HepG2 (cell line): ENCODE data around the gene KBTBD13. TPM values are rescaled to one million over a fixed set of nuclear protein-coding genes. Genes with fewer than 3 reads are reported as not detected.

Experiments used
- ATRX ChIP-seq: sonication (generic); formaldehyde crosslinking; IDR thresholded peaks from 2 replicates; pipeline ENCODE4 v1.4.0; 2020; ENCODE audit warnings: missing genetic modification reagents, borderline replicate concordance
- BCL3 ChIP-seq: sonication (generic); formaldehyde crosslinking; IDR thresholded peaks from 2 replicates; pipeline ENCODE4 v1.5.1; 2020; ENCODE audit warnings: mild to moderate bottlenecking, missing genetic modification reagents, moderate library complexity
- IKZF1 ChIP-seq: fragments of 450-650 bp; IDR thresholded peaks from 2 replicates; pipeline ENCODE4 v1.7.1; 2016
- KDM3A ChIP-seq: IDR thresholded peaks from 2 replicates; pipeline ENCODE4 v1.6.1; 2018; ENCODE audit warnings: low read depth, missing compliant biosample characterization
- MATR3 ChIP-seq: sonication (generic); formaldehyde crosslinking; IDR thresholded peaks from 2 replicates; pipeline ENCODE4 v1.4.0; 2020; ENCODE audit warnings: missing genetic modification reagents
- MEIS1 ChIP-seq: sonication (generic); formaldehyde crosslinking; IDR thresholded peaks from 2 replicates; pipeline ENCODE4 v1.9.0; 2021; ENCODE audit warnings: mild to moderate bottlenecking, missing genetic modification reagents, moderate library complexity, borderline replicate concordance
- MTF2 ChIP-seq: sonication (generic); formaldehyde crosslinking; IDR thresholded peaks from 2 replicates; pipeline ENCODE4 v1.5.0; 2020; ENCODE audit warnings: missing genetic modification reagents, borderline replicate concordance
- MYC ChIP-seq: sonication (generic); formaldehyde crosslinking; IDR thresholded peaks from 2 replicates; pipeline ENCODE4 v1.9.0; 2021; ENCODE audit warnings: missing genetic modification reagents, borderline replicate concordance
- NR2C2 ChIP-seq: sonication (generic); formaldehyde crosslinking; IDR thresholded peaks from 2 replicates; pipeline ENCODE4 v1.4.0; 2020; ENCODE audit warnings: missing genetic modification reagents, mild to moderate bottlenecking, moderate library complexity, borderline replicate concordance
- PCBP1 ChIP-seq: fragments of 200-400 bp; formaldehyde crosslinking; IDR thresholded peaks from 2 replicates; pipeline ENCODE4 v1.6.1; 2017; ENCODE audit warnings: mild to moderate bottlenecking, low read depth, low read length, borderline replicate concordance
- PCBP2 ChIP-seq: fragments of 200-400 bp; formaldehyde crosslinking; optimal IDR thresholded peaks from 2 replicates; pipeline ENCODE3; 2018; ENCODE audit warnings: low read length, low read depth; ENCODE audit not compliant: poor library complexity, severe bottlenecking
- SRSF9 ChIP-seq: fragments of 200-400 bp; formaldehyde crosslinking; IDR thresholded peaks from 2 replicates; pipeline ENCODE4 v1.6.1; 2018; ENCODE audit warnings: borderline replicate concordance, mild to moderate bottlenecking, low read depth, low read length; ENCODE audit not compliant: insufficient read depth, poor library complexity, severe bottlenecking
- ZBTB7B ChIP-seq: sonication (generic); formaldehyde crosslinking; IDR thresholded peaks from 2 replicates; pipeline ENCODE4 v1.4.0; 2020; ENCODE audit warnings: missing genetic modification reagents
- ZFP82 ChIP-seq: sonication (generic); formaldehyde crosslinking; IDR thresholded peaks from 2 replicates; pipeline ENCODE4 v1.5.1; 2020; ENCODE audit warnings: mild to moderate bottlenecking, missing genetic modification reagents, borderline replicate concordance
- ZMAT3 ChIP-seq: sonication (generic); formaldehyde crosslinking; conservative IDR thresholded peaks from 2 replicates; pipeline ENCODE4 v1.7.0; 2021; ENCODE audit warnings: missing genetic modification reagents
- ZNF224 ChIP-seq: sonication (generic); formaldehyde crosslinking; IDR thresholded peaks from 2 replicates; pipeline ENCODE4 v1.5.0; 2020; ENCODE audit warnings: mild to moderate bottlenecking, missing genetic modification reagents
- ZNF432 ChIP-seq: sonication (generic); formaldehyde crosslinking; IDR thresholded peaks from 2 replicates; pipeline ENCODE4 v1.5.0; 2020; ENCODE audit warnings: missing genetic modification reagents, mild to moderate bottlenecking, borderline replicate concordance
- ZNF460 ChIP-seq: sonication (generic); formaldehyde crosslinking; IDR thresholded peaks from 2 replicates; pipeline ENCODE4 v1.5.1; 2020; ENCODE audit warnings: missing genetic modification reagents, mild to moderate bottlenecking, borderline replicate concordance
- ZNF547 ChIP-seq: sonication (generic); formaldehyde crosslinking; IDR thresholded peaks from 2 replicates; pipeline ENCODE4 v1.5.1; 2020; ENCODE audit warnings: mild to moderate bottlenecking, missing genetic modification reagents
- ZNF605 ChIP-seq: sonication (generic); formaldehyde crosslinking; IDR thresholded peaks from 2 replicates; pipeline ENCODE4 v1.8.0; 2022; ENCODE audit warnings: mild to moderate bottlenecking, missing genetic modification reagents
- ZNF660 ChIP-seq: sonication (generic); formaldehyde crosslinking; IDR thresholded peaks from 2 replicates; pipeline ENCODE4 v1.5.1; 2020; ENCODE audit warnings: mild to moderate bottlenecking, low read depth, missing genetic modification reagents, borderline replicate concordance
- ZNF687 ChIP-seq: sonication (generic); formaldehyde crosslinking; IDR thresholded peaks from 2 replicates; pipeline ENCODE4 v1.5.1; 2020; ENCODE audit warnings: mild to moderate bottlenecking, missing genetic modification reagents, moderate library complexity
- polyA plus RNA-seq, 8 experiments: library from polyadenylated mRNA; depleted of rRNA in 3 of 8; stranded (reverse) in 7 of 8; unstranded in 1 of 8; fragments of >200 nt; fragmentation: Illumina TruSeq in 4 of 8; extraction: Trizol in 4 of 8; gene quantifications; 2 replicates each; pipeline versions ENCODE4 v1.2.1 to v1.2.3, GENCODE V29; 2011 to 2016; ENCODE audit warnings: low read depth in 4 of 8, missing spikeins in 1 of 8, mixed read lengths in 1 of 8; ENCODE audit not compliant: insufficient read depth in 1 of 8
- total RNA-seq, 5 experiments: library from RNA; depleted of rRNA; stranded (reverse); fragments of >200 nt; fragmentation: Illumina TruSeq; extraction: Trizol; gene quantifications; 2 replicates each; pipeline ENCODE4 v1.2.3, GENCODE V29; 2016; ENCODE audit warnings: low read depth in 1 of 5
- TF ChIP-seq, protein P1 (sequence below): sonication (generic); formaldehyde crosslinking; IDR thresholded peaks from 2 replicates; pipeline ENCODE4 v1.5.0; 2020; ENCODE audit warnings: missing genetic modification reagents

Gene KBTBD13
- total and polyA plus RNA-seq, 2 of the 13 experiments (the other 11 are each of a cell fraction or from before 2014, with no cell fraction given), result not detected

DNA sequence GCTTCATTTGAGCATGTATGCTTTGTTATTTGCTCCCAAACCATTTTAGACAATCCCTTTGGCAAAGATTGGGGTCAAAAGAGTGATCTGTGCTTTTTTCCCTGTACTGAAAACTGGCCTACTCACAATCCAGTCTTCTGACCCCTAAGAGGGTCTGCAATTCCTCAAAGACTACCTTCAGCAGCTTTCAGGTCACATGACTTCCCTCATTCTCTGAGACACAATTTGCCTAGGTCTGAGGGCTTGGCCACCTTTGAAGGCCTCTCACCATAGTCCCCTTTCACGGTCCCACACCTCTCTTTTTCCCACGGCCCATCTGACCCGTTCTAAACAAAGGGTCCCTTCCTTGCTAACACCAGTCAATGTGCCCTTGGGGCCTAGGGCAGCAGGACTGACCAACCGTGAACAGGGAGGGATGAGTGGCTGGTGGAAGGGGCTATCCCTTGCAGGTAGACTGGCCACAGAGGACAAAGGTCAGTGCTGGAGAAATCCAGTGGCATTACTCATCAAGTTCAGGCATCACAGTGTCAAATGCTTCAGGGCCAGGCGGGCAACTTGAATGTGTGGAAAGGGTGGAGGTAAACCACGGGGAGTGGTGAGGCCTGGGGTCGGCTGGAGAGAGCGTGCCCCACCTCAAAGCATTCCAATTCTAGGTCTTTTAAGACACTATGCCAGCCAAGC, 19.5 kb upstream of the KBTBD13 start (continued):
- TF ChIP-seq ZNF605 (0 out of 2 replicates have a peak, but pooled peaks have one; percentile 58), ZNF547 (no peak), ZMAT3 (CRISPR knock-in tag) (no peak), KDM3A (CRISPR knock-in tag) (no peak; the same call in 1 of the 2 replicates), NR2C2 (CRISPR knock-in tag) (peak; percentile 85), SRSF9 (no peak), ATRX (CRISPR knock-in tag) (no peak), ZNF224 (CRISPR knock-in tag) (no peak), ZNF660 (CRISPR knock-in tag) (no peak), ZNF460 (no peak), BCL3 (0 out of 2 replicates have a peak, but pooled peaks have one; percentile 18), MTF2 (CRISPR knock-in tag) (no peak), IKZF1 (no peak), ZBTB7B (peak; percentile 83), PCBP1 (no peak), MYC (CRISPR knock-in tag) (peak; percentile 49; the same call in 1 of the 2 replicates), ZFP82 (CRISPR knock-in tag) (no peak), MEIS1 (CRISPR knock-in tag) (peak; percentile 66; the same call in 1 of the 2 replicates), PCBP2 (no peak), ZNF687 (CRISPR knock-in tag) (peak; percentile 79), MATR3 (CRISPR knock-in tag) (no peak), ZNF432 (CRISPR knock-in tag) (no peak)
- TF ChIP-seq, protein P1, sequence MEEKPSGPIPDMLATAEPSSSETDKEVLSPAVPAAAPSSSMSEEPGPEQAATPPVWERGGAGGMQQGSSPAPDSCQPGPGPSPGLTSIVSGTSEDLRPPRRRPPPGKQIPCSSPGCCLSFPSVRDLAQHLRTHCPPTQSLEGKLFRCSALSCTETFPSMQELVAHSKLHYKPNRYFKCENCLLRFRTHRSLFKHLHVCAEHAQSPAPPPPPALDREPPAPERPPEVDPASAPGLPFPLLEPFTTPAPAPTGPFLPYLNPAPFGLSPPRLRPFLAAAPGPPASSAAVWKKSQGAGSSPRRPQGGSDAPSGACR (CRISPR knock-in tag), result peak; percentile 63; the same call in 1 of the 2 replicates
